HEK293 (cell line): ENCODE data around the gene USP35.

Experiments used
- SETDB1 ChIP-seq: IDR thresholded peaks from one replicate; pipeline ENCODE4 v1.6.1; 2017; ENCODE audit warnings: mild to moderate bottlenecking, low read length, moderate library complexity, mixed read lengths; ENCODE audit not compliant: insufficient read length
- YY1 ChIP-seq: fragments of 450-650 bp; formaldehyde crosslinking; IDR thresholded peaks from 2 replicates; pipeline ENCODE4 v1.5.1; 2018; ENCODE audit warnings: missing biosample characterization, missing genetic modification characterization

DNA sequence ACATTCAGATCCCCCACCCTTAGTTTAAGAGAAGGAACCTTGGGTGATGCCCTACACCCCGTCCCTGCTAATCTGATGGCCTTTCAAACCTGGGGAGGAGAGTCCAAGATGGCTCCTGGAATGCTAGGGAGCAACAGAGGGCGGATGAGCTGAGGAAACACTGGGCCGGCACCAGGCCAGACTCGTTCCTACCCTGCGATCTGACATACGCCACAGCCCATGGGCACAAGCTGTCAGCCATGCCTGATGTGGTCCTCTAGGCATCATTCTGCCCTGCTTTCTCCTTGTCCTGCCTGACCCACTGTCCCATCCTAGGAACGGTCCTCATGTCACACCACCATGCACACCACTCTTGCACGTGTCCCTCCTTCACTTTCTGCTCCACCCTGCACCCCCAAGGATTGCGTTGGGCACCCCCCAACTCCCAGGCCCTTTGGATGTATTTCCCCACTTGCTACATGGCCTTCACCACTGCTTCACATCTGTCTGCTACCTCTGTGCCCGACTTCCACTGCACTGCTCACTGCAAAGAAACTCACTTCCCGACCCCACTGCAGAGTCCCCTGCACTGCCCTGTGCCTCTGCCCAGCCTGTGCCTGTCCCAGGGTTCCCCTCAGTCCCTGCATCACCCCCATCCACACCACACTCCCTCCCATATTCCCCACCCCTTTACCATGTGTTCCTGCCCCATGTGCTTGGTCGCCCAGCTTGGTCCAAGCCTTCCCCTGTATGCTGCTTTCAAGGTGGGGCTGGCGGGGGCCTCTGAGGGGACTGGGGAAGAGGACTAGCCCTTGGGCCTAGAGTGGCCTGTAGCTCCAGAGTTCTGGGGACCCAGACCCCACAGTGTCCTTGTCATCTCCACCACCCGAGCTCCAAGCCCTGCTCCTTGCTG lies 29.2 kb downstream of the USP35 start:
- TF ChIP-seq SETDB1 (no peak), YY1 (no peak)
